ENCODE measurements around the gene CST6.

Gene CST6

GRCh38 chr11:66004186-66004585 lies 7.6 kb upstream of the CST6 start:
- Histone ChIP-seq H3K27ac (ENCODE audit: low read depth, low read length, poor library complexity, severe bottlenecking) (no peak overlapping the region), H3K9me2 (ENCODE audit: low read depth, low read length) (no peaks in the 10 kb centered on the region), H3K9ac (ENCODE audit: low read length) (no peak overlapping the region), H3K9me3 (ENCODE audit: low read length) (no peaks in the 10 kb centered on the region), H3K4me1 (ENCODE audit: insufficient read depth, low read length, severe bottlenecking) (peaks cover 19% of the 10 kb centered on the region), H3K27me3 (ENCODE audit: insufficient read depth, low read length) (no peaks in the 10 kb centered on the region), H3F3A (ENCODE audit: insufficient read depth, low read length) (no peaks in the 10 kb centered on the region), H2AFZ (ENCODE audit: low read length) (no peak overlapping the region), H3K79me2 (ENCODE audit: insufficient read depth, low read length) (peaks cover 17% of the 10 kb centered on the region), H3K4me2 (ENCODE audit: low read length) (no peak overlapping the region), H4K20me1 (ENCODE audit: insufficient read depth, low read length) (no peaks in the 10 kb centered on the region), H3K4me3 (ENCODE audit: low read depth, low read length, poor library complexity, severe bottlenecking) (no peak overlapping the region), H3K36me3 (ENCODE audit: insufficient read depth, low read length) (peaks cover 39% of the 10 kb centered on the region)
- TF ChIP-seq, protein P1, sequence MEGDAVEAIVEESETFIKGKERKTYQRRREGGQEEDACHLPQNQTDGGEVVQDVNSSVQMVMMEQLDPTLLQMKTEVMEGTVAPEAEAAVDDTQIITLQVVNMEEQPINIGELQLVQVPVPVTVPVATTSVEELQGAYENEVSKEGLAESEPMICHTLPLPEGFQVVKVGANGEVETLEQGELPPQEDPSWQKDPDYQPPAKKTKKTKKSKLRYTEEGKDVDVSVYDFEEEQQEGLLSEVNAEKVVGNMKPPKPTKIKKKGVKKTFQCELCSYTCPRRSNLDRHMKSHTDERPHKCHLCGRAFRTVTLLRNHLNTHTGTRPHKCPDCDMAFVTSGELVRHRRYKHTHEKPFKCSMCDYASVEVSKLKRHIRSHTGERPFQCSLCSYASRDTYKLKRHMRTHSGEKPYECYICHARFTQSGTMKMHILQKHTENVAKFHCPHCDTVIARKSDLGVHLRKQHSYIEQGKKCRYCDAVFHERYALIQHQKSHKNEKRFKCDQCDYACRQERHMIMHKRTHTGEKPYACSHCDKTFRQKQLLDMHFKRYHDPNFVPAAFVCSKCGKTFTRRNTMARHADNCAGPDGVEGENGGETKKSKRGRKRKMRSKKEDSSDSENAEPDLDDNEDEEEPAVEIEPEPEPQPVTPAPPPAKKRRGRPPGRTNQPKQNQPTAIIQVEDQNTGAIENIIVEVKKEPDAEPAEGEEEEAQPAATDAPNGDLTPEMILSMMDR (IDR thresholded peaks at IDR 0.05; ENCODE audit: low read length), result no peak
- TF ChIP-seq EZH2 (IDR thresholded peaks at IDR 0.05; ENCODE audit: borderline replicate concordance, low read length), result no peak

- Histone ChIP-seq H3K4me2 (ENCODE audit: low read length) (no peak overlapping the region), H3K27ac (ENCODE audit: low read depth, low read length, poor library complexity, severe bottlenecking) (no peak overlapping the region)
These were observed 5.5 kb upstream of the CST6 start for GRCh38 chr11:66006134-66006890.

DNA sequence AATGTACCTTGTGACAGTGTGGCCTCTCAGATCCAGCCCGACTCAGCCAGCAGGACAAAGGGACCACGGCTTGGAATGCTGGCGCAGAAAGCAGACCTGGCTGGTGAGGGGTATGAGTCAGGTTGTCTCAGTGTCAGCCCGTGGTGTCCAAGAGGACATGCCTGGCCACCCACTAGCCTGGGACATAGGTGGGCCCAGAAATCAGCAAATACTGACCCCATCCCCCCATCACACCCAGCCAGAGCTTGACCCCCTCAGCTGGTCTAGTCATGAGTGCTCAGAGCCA lies 5.0 kb upstream of the CST6 start:
- H3F3A ChIP-seq (ENCODE audit: insufficient read depth, low read length), result no peaks in the 10 kb centered on the region
- H3K27me3 ChIP-seq (ENCODE audit: insufficient read depth, low read length), result no peaks in the 10 kb centered on the region
- H3K9me2 ChIP-seq (ENCODE audit: low read depth, low read length), result no peaks in the 10 kb centered on the region
- H3K9me3 ChIP-seq (ENCODE audit: low read length), result no peaks in the 10 kb centered on the region
- H3K36me3 ChIP-seq (ENCODE audit: insufficient read depth, low read length), result peaks cover 25% of the 10 kb centered on the region
- H3K79me2 ChIP-seq (ENCODE audit: insufficient read depth, low read length), result peaks cover 7% of the 10 kb centered on the region
- H3K4me2 ChIP-seq (ENCODE audit: low read length), result no peak overlapping the region
- peaks cover 10% of the 10 kb centered on the region for H3K4me1 ChIP-seq (ENCODE audit: insufficient read depth, low read length, severe bottlenecking)
- H4K20me1 ChIP-seq (ENCODE audit: insufficient read depth, low read length), result no peaks in the 10 kb centered on the region
- no peak overlapping the region for H3K4me3 ChIP-seq (ENCODE audit: low read depth, low read length, poor library complexity, severe bottlenecking)
- H3K9ac ChIP-seq (ENCODE audit: low read length), result no peak overlapping the region
- TF ChIP-seq, protein P1 (IDR thresholded peaks at IDR 0.05; ENCODE audit: low read length), result no peak
- no peak for TF ChIP-seq EZH2 (IDR thresholded peaks at IDR 0.05; ENCODE audit: borderline replicate concordance, low read length)
- H3K27ac ChIP-seq (ENCODE audit: low read depth, low read length, poor library complexity, severe bottlenecking), result no peak overlapping the region
- H2AFZ ChIP-seq (ENCODE audit: low read length), result no peak overlapping the region

More at GRCh38 chr11:66006134-66006890, 5.5 kb upstream of the CST6 start:
- Histone ChIP-seq H3K27me3 (ENCODE audit: insufficient read depth, low read length) (no peaks in the 10 kb centered on the region), H3K9me3 (ENCODE audit: low read length) (no peaks in the 10 kb centered on the region), H3K4me1 (ENCODE audit: insufficient read depth, low read length, severe bottlenecking) (peaks cover 10% of the 10 kb centered on the region), H3K9ac (ENCODE audit: low read length) (no peak overlapping the region), H4K20me1 (ENCODE audit: insufficient read depth, low read length) (no peaks in the 10 kb centered on the region), H2AFZ (ENCODE audit: low read length) (no peak overlapping the region), H3F3A (ENCODE audit: insufficient read depth, low read length) (no peaks in the 10 kb centered on the region), H3K4me3 (ENCODE audit: low read depth, low read length, poor library complexity, severe bottlenecking) (no peak overlapping the region), H3K36me3 (ENCODE audit: insufficient read depth, low read length) (peaks cover 25% of the 10 kb centered on the region), H3K79me2 (ENCODE audit: insufficient read depth, low read length) (peaks cover 13% of the 10 kb centered on the region), H3K9me2 (ENCODE audit: low read depth, low read length) (no peaks in the 10 kb centered on the region)
- TF ChIP-seq, protein P1 (IDR thresholded peaks at IDR 0.05; ENCODE audit: low read length), result no peak
- no peak for TF ChIP-seq EZH2 (IDR thresholded peaks at IDR 0.05; ENCODE audit: borderline replicate concordance, low read length)

All from OCI-LY1 (cell line).